CD14-positive monocyte (primary cell): ENCODE measurements around the gene STPG2. TPM values are rescaled to one million over a fixed set of nuclear protein-coding genes. Genes with fewer than 3 reads are reported as not detected.

ENCODE experiments used
- DNase-seq, 3 donors: peaks; one replicate each; pipeline ENCODE4 v3.0.0-alpha.2; 2011 to 2022
- H2AFZ ChIP-seq: 2 replicates; pipeline ENCODE4 v1.6.0; 2012; ENCODE audit warnings: mild to moderate bottlenecking, low read depth, low read length, inconsistent platforms; ENCODE audit not compliant: insufficient read depth, poor library complexity, severe bottlenecking
- H3K27ac ChIP-seq, 2 donors: 1 replicate in 1 of 2; 2 replicates in 1 of 2; pipeline ENCODE4 v1.5.1; 2012 to 2013; ENCODE audit warnings: low read length in 2 of 2, control low read depth in 1 of 2, inconsistent platforms in 1 of 2, low read depth in 1 of 2, mild to moderate bottlenecking in 1 of 2
- H3K27me3 ChIP-seq, 2 donors: one replicate each; pipeline versions ENCODE4 v1.6.0 to v1.6.1; 2011 to 2013; ENCODE audit warnings: low read length in 2 of 2; ENCODE audit not compliant: control insufficient read depth in 2 of 2, insufficient read depth in 2 of 2
- H3K36me3 ChIP-seq, 2 donors: replicated peaks in 1 of 2; 1 replicate in 1 of 2; 2 replicates in 1 of 2; pipeline versions ENCODE4 v1.5.1 to v1.6.1; 2012 to 2013; ENCODE audit warnings: low read length in 2 of 2, control low read depth in 1 of 2, inconsistent platforms in 1 of 2, mild to moderate bottlenecking in 1 of 2; ENCODE audit not compliant: insufficient read depth in 2 of 2, control insufficient read depth in 1 of 2
- H3K4me1 ChIP-seq, 2 donors: 1 replicate in 1 of 2; 2 replicates in 1 of 2; pipeline versions ENCODE4 v1.5.1 to v1.6.1; 2012 to 2013; ENCODE audit warnings: low read length in 2 of 2, control low read depth in 1 of 2, inconsistent platforms in 1 of 2, mild to moderate bottlenecking in 1 of 2, moderate library complexity in 1 of 2; ENCODE audit not compliant: insufficient read depth in 2 of 2, control insufficient read depth in 1 of 2
- H3K4me2 ChIP-seq: replicated peaks from 2 replicates; pipeline ENCODE3; 2012; ENCODE audit warnings: low read length, moderate library complexity, mild to moderate bottlenecking; ENCODE audit not compliant: poor library complexity, severe bottlenecking; ENCODE audit errors: extremely low read depth
- H3K4me3 ChIP-seq, 3 experiments: fragments of 200-600 bp in 1 of 3; sonication (generic) in 1 of 3; replicated peaks in 1 of 3; 1 replicate in 2 of 3; 2 replicates in 1 of 3; pipeline ENCODE4 v1.5.1; 2011 to 2013; ENCODE audit warnings: low read length in 3 of 3, mild to moderate bottlenecking in 3 of 3, control low read depth in 2 of 3, low read depth in 2 of 3, inconsistent platforms in 1 of 3, moderate library complexity in 1 of 3
- H3K79me2 ChIP-seq: 2 replicates; pipeline ENCODE4 v1.6.0; 2012; ENCODE audit warnings: mild to moderate bottlenecking, control low read depth, inconsistent platforms, low read length, moderate library complexity; ENCODE audit not compliant: insufficient read depth
- H3K9ac ChIP-seq: 2 replicates; pipeline ENCODE4 v1.6.0; 2017; ENCODE audit warnings: low read length, mild to moderate bottlenecking; ENCODE audit not compliant: insufficient read depth, poor library complexity, severe bottlenecking
- H3K9me3 ChIP-seq, 2 donors: replicated peaks in 1 of 2; 1 replicate in 1 of 2; 2 replicates in 1 of 2; pipeline versions ENCODE4 v1.5.1 to v1.6.1; 2012 to 2013; ENCODE audit warnings: low read length in 2 of 2, control low read depth in 1 of 2; ENCODE audit not compliant: control insufficient read depth in 1 of 2, insufficient read depth in 1 of 2
- H4K20me1 ChIP-seq: 2 replicates; pipeline ENCODE4 v1.6.0; 2012; ENCODE audit warnings: mild to moderate bottlenecking, low read length, control low read depth, moderate library complexity; ENCODE audit not compliant: insufficient read depth
- H3K27ac Mint-ChIP-seq, 7 donors: one replicate each; pipeline ENCODE4 v1.8.0; 2020; ENCODE audit warnings: mild to moderate bottlenecking in 7 of 7, mixed read lengths in 7 of 7, moderate library complexity in 6 of 7, inconsistent platforms in 2 of 7
- H3K27me3 Mint-ChIP-seq, 3 donors: one replicate each; pipeline ENCODE4 v1.8.0; 2021 to 2022; ENCODE audit warnings: low read depth in 3 of 3, mild to moderate bottlenecking in 3 of 3, mixed read lengths in 3 of 3, moderate library complexity in 3 of 3, inconsistent platforms in 1 of 3
- H3K36me3 Mint-ChIP-seq, 2 donors: one replicate each; pipeline ENCODE4 v1.8.0; 2020; ENCODE audit warnings: mixed read lengths in 2 of 2, inconsistent platforms in 1 of 2, mild to moderate bottlenecking in 1 of 2
- H3K4me1 Mint-ChIP-seq: one replicate; pipeline ENCODE4 v1.8.0; 2020; ENCODE audit warnings: mild to moderate bottlenecking, mixed read lengths
- H3K4me3 Mint-ChIP-seq, 2 donors: one replicate each; pipeline ENCODE4 v1.8.0; 2020; ENCODE audit warnings: mild to moderate bottlenecking in 2 of 2, mixed read lengths in 2 of 2, moderate library complexity in 1 of 2
- H3K9me3 Mint-ChIP-seq, 7 donors: one replicate each; pipeline ENCODE4 v1.8.0; 2020 to 2022; ENCODE audit warnings: mixed read lengths in 7 of 7, mild to moderate bottlenecking in 6 of 7, moderate library complexity in 6 of 7, inconsistent platforms in 2 of 7
- CTCF ChIP-seq: fragments of 200-600 bp; IDR thresholded peaks from one replicate; pipeline ENCODE4 v1.8.0; 2022; ENCODE audit warnings: antibody characterized with exemption, mild to moderate bottlenecking
- WGBS: methylation state at CpG from one replicate; pipeline ENCODE4 v1.1.5; 2013; ENCODE audit warnings: missing lambda C conversion rate; ENCODE audit not compliant: insufficient coverage; 5-methylcytosine and 5-hydroxymethylcytosine counted together
- intact Hi-C, 2 donors: fragments of 100-400 bp; cut with micrococcal nuclease; formaldehyde crosslinking; loops; one replicate each; pipeline versions ENCODE4 v1.15.0 to v1.15.1; 2023
- polyA plus RNA-seq, 3 donors: library from polyadenylated mRNA; depleted of rRNA in 1 of 3; unstranded in 2 of 3; stranded (reverse) in 1 of 3; fragments of 300-500 nt in 2 of 3; fragments of >200 nt in 1 of 3; fragmentation: Illumina TruSeq in 2 of 3; gene quantifications; 1 replicate in 2 of 3; 2 replicates in 1 of 3; pipeline ENCODE4 v1.2.3, GENCODE V29; 2012 to 2021

Gene STPG2
- polyA plus RNA-seq, 3 donors: 0.04 TPM; not detected in 2

GRCh38 chr4:97841512-97841911 lies 301.8 kb downstream of the STPG2 start:
- Histone ChIP-seq H3K4me3 (no peak overlapping the region), H3K9me3 (no peaks in the 10 kb centered on the region), H3K4me1 (no peaks in the 10 kb centered on the region), H3K9ac (no peak overlapping the region), H2AFZ (no peak overlapping the region), H3K4me2 (no peak overlapping the region), H3K79me2 (no peaks in the 10 kb centered on the region), H4K20me1 (no peaks in the 10 kb centered on the region), H3K36me3 (no peaks in the 10 kb centered on the region), H3K27me3 (no peaks in the 10 kb centered on the region), H3K27ac (no peak overlapping the region)
- Mint-ChIP-seq H3K27ac (no peak overlapping the region), H3K4me3 (no peak overlapping the region), H3K4me1 (no peaks in the 10 kb centered on the region), H3K9me3 (peaks cover 0 to 5% (median 4%) of the 10 kb centered on the region in 7 donors), H3K27me3 (no peaks in the 10 kb centered on the region), H3K36me3 (no peaks in the 10 kb centered on the region)
- DNase-seq: no peak
- TF ChIP-seq CTCF: no peak
- intact Hi-C loops: no loop called here
- WGBS: no CpG with 5 or more reads among the region's 1 CpG

- H3K9ac ChIP-seq: no peak overlapping the region
- no peaks in the 10 kb centered on the region for H4K20me1 ChIP-seq
- no peak overlapping the region for H3K4me3 ChIP-seq
- TF ChIP-seq CTCF: no peak
- Mint-ChIP-seq H3K9me3 (peaks cover 0 to 6% (median 2%) of the 10 kb centered on the region in 7 donors), H3K4me1 (no peaks in the 10 kb centered on the region), H3K27ac (no peak overlapping the region), H3K27me3 (no peaks in the 10 kb centered on the region), H3K4me3 (no peak overlapping the region), H3K36me3 (no peaks in the 10 kb centered on the region)
- DNase-seq: no peak
- no peak overlapping the region for H3K27ac ChIP-seq
- no peak overlapping the region for H2AFZ ChIP-seq
- intact Hi-C loops: no loop called here
- no peak overlapping the region for H3K4me2 ChIP-seq
- peaks cover 0 to 8% of the 10 kb centered on the region in 2 donors for H3K9me3 ChIP-seq
- no peaks in the 10 kb centered on the region for H3K36me3 ChIP-seq
- H3K79me2 ChIP-seq: no peaks in the 10 kb centered on the region
- H3K4me1 ChIP-seq: no peaks in the 10 kb centered on the region
- no peaks in the 10 kb centered on the region for H3K27me3 ChIP-seq
Measured at GRCh38 chr4:97836662-97837061, 306.6 kb downstream of the STPG2 start.
